C4-2B (cell line): ENCODE measurements around the gene NR2F1-AS1.

Source experiments
- CTCF ChIP-seq: fragments of 450-650 bp; conservative IDR thresholded peaks from 2 replicates; pipeline ENCODE4 v1.5.1; 2017; ENCODE audit warnings: mild to moderate bottlenecking
- ZFX ChIP-seq: fragments of 450-650 bp; IDR thresholded peaks from 2 replicates; pipeline ENCODE4 v1.6.1; 2017

- TF ChIP-seq CTCF, result no peak
- TF ChIP-seq ZFX, result no peak
Observed at GRCh38 chr5:93382188-93382825, 198.7 kb downstream of the NR2F1-AS1 start.
